ENCODE measurements around the gene TEX264. TPM values are rescaled to one million over a fixed set of nuclear protein-coding genes. Genes with fewer than 3 reads are reported as not detected.

Gene TEX264
- total and polyA plus RNA-seq, 2 of the 13 experiments (the other 11 are each of a cell fraction or from before 2014, with no cell fraction given): 35.2 to 52.1 TPM

GRCh38 chr3:51706788-51707731 is 36.0 kb downstream of the TEX264 start, which contains the start of gene GRM2 (continued):
- TF ChIP-seq, protein P1, sequence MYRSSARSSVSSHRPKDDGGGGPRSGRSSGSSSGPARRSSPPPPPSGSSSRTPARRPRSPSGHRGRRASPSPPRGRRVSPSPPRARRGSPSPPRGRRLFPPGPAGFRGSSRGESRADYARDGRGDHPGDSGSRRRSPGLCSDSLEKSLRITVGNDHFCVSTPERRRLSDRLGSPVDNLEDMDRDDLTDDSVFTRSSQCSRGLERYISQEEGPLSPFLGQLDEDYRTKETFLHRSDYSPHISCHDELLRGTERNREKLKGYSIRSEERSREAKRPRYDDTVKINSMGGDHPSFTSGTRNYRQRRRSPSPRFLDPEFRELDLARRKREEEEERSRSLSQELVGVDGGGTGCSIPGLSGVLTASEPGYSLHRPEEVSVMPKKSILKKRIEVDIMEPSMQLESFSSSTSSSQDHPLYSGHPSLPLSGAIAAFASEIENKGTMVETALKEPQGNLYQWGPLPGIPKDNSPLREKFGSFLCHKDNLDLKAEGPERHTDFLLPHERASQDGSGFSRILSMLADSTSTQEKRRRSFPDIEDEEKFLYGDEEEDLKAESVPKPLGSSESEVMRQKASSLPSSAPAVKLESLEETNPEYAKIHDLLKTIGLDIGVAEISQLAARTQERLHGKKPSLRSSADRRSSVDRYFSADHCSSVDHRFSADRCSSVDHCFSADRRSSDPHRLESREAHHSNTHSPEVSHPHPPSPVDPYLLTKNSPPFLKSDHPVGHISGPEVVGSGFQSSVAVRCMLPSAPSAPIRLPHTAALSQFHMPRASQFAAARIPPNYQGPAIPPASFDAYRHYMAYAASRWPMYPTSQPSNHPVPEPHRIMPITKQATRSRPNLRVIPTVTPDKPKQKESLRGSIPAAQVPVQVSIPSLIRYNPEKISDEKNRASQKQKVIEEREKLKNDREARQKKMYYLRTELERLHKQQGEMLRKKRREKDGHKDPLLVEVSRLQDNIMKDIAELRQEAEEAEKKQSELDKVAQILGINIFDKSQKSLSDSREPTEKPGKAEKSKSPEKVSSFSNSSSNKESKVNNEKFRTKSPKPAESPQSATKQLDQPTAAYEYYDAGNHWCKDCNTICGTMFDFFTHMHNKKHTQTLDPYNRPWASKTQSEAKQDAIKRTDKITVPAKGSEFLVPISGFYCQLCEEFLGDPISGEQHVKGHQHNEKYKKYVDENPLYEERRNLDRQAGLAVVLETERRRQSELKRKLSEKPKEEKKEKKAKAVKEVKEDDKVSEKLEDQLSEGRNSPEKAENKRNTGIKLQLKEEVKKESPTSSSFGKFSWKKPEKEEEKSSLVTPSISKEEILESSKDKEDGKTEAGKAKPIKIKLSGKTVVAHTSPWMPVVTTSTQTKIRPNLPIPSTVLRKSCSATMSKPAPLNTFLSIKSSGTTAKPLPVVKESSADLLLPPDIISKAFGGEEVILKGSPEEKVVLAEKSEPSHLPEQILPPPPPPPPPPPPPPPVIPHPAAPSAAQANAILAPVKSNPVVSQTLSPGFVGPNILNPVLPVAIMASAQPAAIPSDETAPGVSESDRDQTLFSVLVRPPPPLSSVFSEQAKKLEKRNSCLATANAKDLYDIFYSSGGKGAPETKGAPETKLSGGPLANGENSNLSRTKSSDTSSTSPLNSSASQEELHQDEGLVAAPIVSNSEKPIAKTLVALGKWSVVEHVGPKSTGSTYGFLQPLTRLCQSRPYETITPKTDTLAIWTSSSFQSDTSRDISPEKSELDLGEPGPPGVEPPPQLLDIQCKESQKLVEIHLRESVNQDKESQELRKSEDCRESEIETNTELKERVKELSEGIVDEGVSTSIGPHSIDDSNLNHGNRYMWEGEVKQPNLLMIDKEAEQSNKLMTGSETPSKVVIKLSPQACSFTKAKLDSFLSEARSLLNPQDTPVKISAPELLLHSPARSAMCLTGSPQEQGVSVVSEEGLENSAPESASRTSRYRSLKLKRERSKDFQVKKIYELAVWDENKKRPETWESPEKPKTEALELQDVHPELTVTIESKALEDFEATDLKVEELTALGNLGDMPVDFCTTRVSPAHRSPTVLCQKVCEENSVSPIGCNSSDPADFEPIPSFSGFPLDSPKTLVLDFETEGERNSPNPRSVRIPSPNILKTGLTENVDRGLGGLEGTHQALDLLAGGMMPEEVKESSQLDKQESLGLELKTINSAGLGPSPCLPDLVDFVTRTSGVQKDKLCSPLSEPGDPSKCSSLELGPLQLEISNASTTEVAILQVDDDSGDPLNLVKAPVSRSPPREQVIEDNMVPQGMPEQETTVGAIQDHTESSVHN (CRISPR knock-in tag; IDR thresholded peaks at IDR 0.05): no peak
- TF ChIP-seq ZNF432 (CRISPR knock-in tag; IDR thresholded peaks at IDR 0.05; ENCODE audit: borderline replicate concordance): no peak
- TF ChIP-seq TARDBP (CRISPR knock-in tag; IDR thresholded peaks at IDR 0.05): no peak
- no peak for TF ChIP-seq CREM (IDR thresholded peaks at IDR 0.05)
- peak; percentile 39; the same call in 1 of the 2 replicates for TF ChIP-seq CREM (CRISPR knock-in tag; IDR thresholded peaks at IDR 0.05)
- peak; percentile 58; the same call in 1 of the 2 replicates for TF ChIP-seq FOXK1 (CRISPR knock-in tag; IDR thresholded peaks at IDR 0.05; ENCODE audit: borderline replicate concordance, low read depth)
- TF ChIP-seq, protein P2, sequence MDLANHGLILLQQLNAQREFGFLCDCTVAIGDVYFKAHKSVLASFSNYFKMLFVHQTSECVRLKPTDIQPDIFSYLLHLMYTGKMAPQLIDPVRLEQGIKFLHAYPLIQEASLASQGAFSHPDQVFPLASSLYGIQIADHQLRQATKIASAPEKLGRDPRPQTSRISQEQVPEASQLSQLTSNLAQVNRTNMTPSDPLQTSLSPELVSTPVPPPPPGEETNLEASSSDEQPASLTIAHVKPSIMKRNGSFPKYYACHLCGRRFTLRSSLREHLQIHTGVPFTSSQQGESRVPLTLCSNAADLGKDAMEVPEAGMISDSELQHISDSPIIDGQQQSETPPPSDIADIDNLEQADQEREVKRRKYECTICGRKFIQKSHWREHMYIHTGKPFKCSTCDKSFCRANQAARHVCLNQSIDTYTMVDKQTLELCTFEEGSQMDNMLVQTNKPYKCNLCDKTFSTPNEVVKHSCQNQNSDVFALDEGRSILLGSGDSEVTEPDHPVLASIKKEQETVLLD (CRISPR knock-in tag; IDR thresholded peaks at IDR 0.05; ENCODE audit: low read depth): peak; percentile 66; the same call in 1 of the 2 replicates
- TF ChIP-seq SP4 (CRISPR knock-in tag; IDR thresholded peaks at IDR 0.05): peak; percentile 38; the same call in 1 of the 2 replicates
- TF ChIP-seq CCDC6 (CRISPR knock-in tag; IDR thresholded peaks at IDR 0.05): peak; percentile 67
- TF ChIP-seq TEAD2 (CRISPR knock-in tag; IDR thresholded peaks at IDR 0.05): 0 out of 2 replicates have a peak, but pooled peaks have one; percentile 52
- TF ChIP-seq PITX1 (CRISPR knock-in tag; IDR thresholded peaks at IDR 0.05): peak; percentile 50; the same call in 1 of the 2 replicates
- TF ChIP-seq, protein P3, sequence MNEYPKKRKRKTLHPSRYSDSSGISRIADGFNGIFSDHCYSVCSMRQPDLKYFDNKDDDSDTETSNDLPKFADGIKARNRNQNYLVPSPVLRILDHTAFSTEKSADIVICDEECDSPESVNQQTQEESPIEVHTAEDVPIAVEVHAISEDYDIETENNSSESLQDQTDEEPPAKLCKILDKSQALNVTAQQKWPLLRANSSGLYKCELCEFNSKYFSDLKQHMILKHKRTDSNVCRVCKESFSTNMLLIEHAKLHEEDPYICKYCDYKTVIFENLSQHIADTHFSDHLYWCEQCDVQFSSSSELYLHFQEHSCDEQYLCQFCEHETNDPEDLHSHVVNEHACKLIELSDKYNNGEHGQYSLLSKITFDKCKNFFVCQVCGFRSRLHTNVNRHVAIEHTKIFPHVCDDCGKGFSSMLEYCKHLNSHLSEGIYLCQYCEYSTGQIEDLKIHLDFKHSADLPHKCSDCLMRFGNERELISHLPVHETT (CRISPR knock-in tag; conservative IDR thresholded peaks at IDR 0.05): peak; percentile 67; the same call in 1 of the 2 replicates
- peak; percentile 12; the same call in 1 of the 2 replicates for TF ChIP-seq SP5 (CRISPR knock-in tag; IDR thresholded peaks at IDR 0.05; ENCODE audit: borderline replicate concordance, low read depth)
